ENCODE measurements around the gene SLC12A1. TPM values are rescaled to one million over a fixed set of nuclear protein-coding genes. Genes with fewer than 3 reads are reported as not detected.

Gene SLC12A1
- total RNA-seq: not detected in 2 replicates

GRCh38 chr15:48205981-48206380, at the start of gene SLC12A1:
Gene SLC12A1 (plus strand): TSS chr15:48206302. CDS start chr15:48207720, 1,418 bp downstream.

GRCh38 chr15:48177766-48178647, 28.1 kb upstream of the SLC12A1 start, which contains the start of gene MYEF2:
Gene MYEF2 (minus strand): TSS chr15:48178295. CDS start chr15:48178237, 58 bp downstream.

GRCh38 chr15:48191574-48192225, 14.4 kb upstream of the SLC12A1 start, which contains the start of gene CTXN2:
Gene CTXN2 (plus strand): TSS chr15:48191665. CDS start chr15:48201301, 9,636 bp downstream.

GRCh38 chr15:48330855-48331795, 125.0 kb downstream of the SLC12A1 start, which contains the start of gene DUT:
Gene DUT (plus strand): TSS chr15:48331429. CDS start chr15:48331516, 87 bp downstream.

Other genes starting within 250 kb of the SLC12A1 start
- not detected in 2 replicates for gene SLC24A5, start 85.3 kb upstream of the SLC12A1 start, total RNA-seq
- 2.6 and 5.3 TPM in 2 replicates for gene MYEF2, start 28.0 kb upstream of the SLC12A1 start, total RNA-seq
- gene CTXN2, start 14.6 kb upstream of the SLC12A1 start, total RNA-seq: not detected in 2 replicates
- gene DUT, start 125.1 kb downstream of the SLC12A1 start, total RNA-seq: 78.0 and 115 TPM in 2 replicates

All from myometrial cell (primary cell).